HepG2 (cell line): Measurements from ENCODE around the gene IQCK. TPM values are rescaled to one million over a fixed set of nuclear protein-coding genes. Genes with fewer than 3 reads are reported as not detected.

Source experiments
- CENPT ChIP-seq: sonication (generic); formaldehyde crosslinking; IDR thresholded peaks from 2 replicates; pipeline ENCODE4 v1.8.0; 2022; ENCODE audit warnings: low read depth, mild to moderate bottlenecking, moderate library complexity, missing genetic modification reagents
- FOXK1 ChIP-seq: sonication (generic); formaldehyde crosslinking; IDR thresholded peaks from 2 replicates; pipeline ENCODE4 v1.4.0; 2020; ENCODE audit warnings: low read depth, missing genetic modification reagents, borderline replicate concordance
- IKZF4 ChIP-seq: sonication (generic); formaldehyde crosslinking; IDR thresholded peaks from 2 replicates; pipeline ENCODE4 v1.5.1; 2020; ENCODE audit warnings: borderline replicate concordance, mild to moderate bottlenecking, low read depth, missing genetic modification reagents; ENCODE audit errors: not compliant biosample characterization
- JUN ChIP-seq: sonication (generic); formaldehyde crosslinking; IDR thresholded peaks from 2 replicates; pipeline ENCODE4 v1.4.0; 2020; ENCODE audit warnings: mild to moderate bottlenecking, missing genetic modification reagents
- MAFK ChIP-seq, 2 experiments: IDR thresholded peaks in 1 of 2; conservative IDR thresholded peaks in 1 of 2; 2 replicates each; pipeline ENCODE4 v1.6.1; 2011; ENCODE audit warnings: improper control_type of control experiment in 2 of 2, low read length in 2 of 2
- MAZ ChIP-seq, 2 experiments: sonication (generic) in 1 of 2; formaldehyde crosslinking in 1 of 2; IDR thresholded peaks; 2 replicates each; pipeline versions ENCODE4 v1.5.0 to v1.6.1; 2012 to 2020; ENCODE audit warnings: low read depth in 2 of 2, mild to moderate bottlenecking in 2 of 2, borderline replicate concordance in 1 of 2, improper control_type of control experiment in 1 of 2, low read length in 1 of 2, missing genetic modification reagents in 1 of 2, moderate library complexity in 1 of 2
- MED1 ChIP-seq: sonication (generic); formaldehyde crosslinking; IDR thresholded peaks from 2 replicates; pipeline ENCODE4 v1.4.0; 2020; ENCODE audit warnings: missing genetic modification reagents
- NFE2L1 ChIP-seq: sonication (generic); formaldehyde crosslinking; IDR thresholded peaks from 2 replicates; pipeline ENCODE4 v1.4.0; 2020; ENCODE audit warnings: missing genetic modification reagents, mild to moderate bottlenecking, borderline replicate concordance
- PAWR ChIP-seq: sonication (generic); formaldehyde crosslinking; IDR thresholded peaks from 2 replicates; pipeline ENCODE4 v1.4.0; 2020; ENCODE audit warnings: missing genetic modification reagents, mild to moderate bottlenecking, borderline replicate concordance
- SIX1 ChIP-seq: sonication (generic); formaldehyde crosslinking; IDR thresholded peaks from 2 replicates; pipeline ENCODE4 v1.4.0; 2020; ENCODE audit warnings: missing genetic modification reagents, borderline replicate concordance
- SKI ChIP-seq: fragments of 450-650 bp; IDR thresholded peaks from one replicate; pipeline ENCODE4 v1.6.1; 2018; ENCODE audit warnings: mild to moderate bottlenecking; ENCODE audit not compliant: partially characterized antibody
- SMARCE1 ChIP-seq: fragments of 450-650 bp; IDR thresholded peaks from 2 replicates; pipeline ENCODE4 v1.6.1; 2017; ENCODE audit warnings: borderline replicate concordance
- ZNF296 ChIP-seq: sonication (generic); formaldehyde crosslinking; conservative IDR thresholded peaks from 2 replicates; pipeline ENCODE4 v1.5.0; 2020; ENCODE audit warnings: mild to moderate bottlenecking, missing genetic modification reagents
- polyA plus RNA-seq, 8 experiments: library from polyadenylated mRNA; depleted of rRNA in 3 of 8; stranded (reverse) in 7 of 8; unstranded in 1 of 8; fragments of >200 nt; fragmentation: Illumina TruSeq in 4 of 8; extraction: Trizol in 4 of 8; gene quantifications; 2 replicates each; pipeline versions ENCODE4 v1.2.1 to v1.2.3, GENCODE V29; 2011 to 2016; ENCODE audit warnings: low read depth in 4 of 8, missing spikeins in 1 of 8, mixed read lengths in 1 of 8; ENCODE audit not compliant: insufficient read depth in 1 of 8
- total RNA-seq, 5 experiments: library from RNA; depleted of rRNA; stranded (reverse); fragments of >200 nt; fragmentation: Illumina TruSeq; extraction: Trizol; gene quantifications; 2 replicates each; pipeline ENCODE4 v1.2.3, GENCODE V29; 2016; ENCODE audit warnings: low read depth in 1 of 5
- TF ChIP-seq, protein P1 (sequence below): sonication (generic); formaldehyde crosslinking; IDR thresholded peaks from 2 replicates; pipeline ENCODE4 v1.8.0; 2022; ENCODE audit warnings: missing genetic modification reagents, mild to moderate bottlenecking, moderate library complexity, borderline replicate concordance
- TF ChIP-seq, protein P2 (sequence below): sonication (generic); formaldehyde crosslinking; IDR thresholded peaks from one replicate; pipeline ENCODE4 v1.5.1; 2020; ENCODE audit warnings: mild to moderate bottlenecking, missing genetic modification reagents; ENCODE audit errors: not compliant biosample characterization
- TF ChIP-seq, protein P3 (sequence below): sonication (generic); formaldehyde crosslinking; conservative IDR thresholded peaks from 2 replicates; pipeline ENCODE4 v1.4.0; 2020; ENCODE audit warnings: missing genetic modification reagents

The IQCK gene
- total and polyA plus RNA-seq, 2 of the 13 experiments (the other 11 are each of a cell fraction or from before 2014, with no cell fraction given), result 5.1 to 7.3 TPM

DNA sequence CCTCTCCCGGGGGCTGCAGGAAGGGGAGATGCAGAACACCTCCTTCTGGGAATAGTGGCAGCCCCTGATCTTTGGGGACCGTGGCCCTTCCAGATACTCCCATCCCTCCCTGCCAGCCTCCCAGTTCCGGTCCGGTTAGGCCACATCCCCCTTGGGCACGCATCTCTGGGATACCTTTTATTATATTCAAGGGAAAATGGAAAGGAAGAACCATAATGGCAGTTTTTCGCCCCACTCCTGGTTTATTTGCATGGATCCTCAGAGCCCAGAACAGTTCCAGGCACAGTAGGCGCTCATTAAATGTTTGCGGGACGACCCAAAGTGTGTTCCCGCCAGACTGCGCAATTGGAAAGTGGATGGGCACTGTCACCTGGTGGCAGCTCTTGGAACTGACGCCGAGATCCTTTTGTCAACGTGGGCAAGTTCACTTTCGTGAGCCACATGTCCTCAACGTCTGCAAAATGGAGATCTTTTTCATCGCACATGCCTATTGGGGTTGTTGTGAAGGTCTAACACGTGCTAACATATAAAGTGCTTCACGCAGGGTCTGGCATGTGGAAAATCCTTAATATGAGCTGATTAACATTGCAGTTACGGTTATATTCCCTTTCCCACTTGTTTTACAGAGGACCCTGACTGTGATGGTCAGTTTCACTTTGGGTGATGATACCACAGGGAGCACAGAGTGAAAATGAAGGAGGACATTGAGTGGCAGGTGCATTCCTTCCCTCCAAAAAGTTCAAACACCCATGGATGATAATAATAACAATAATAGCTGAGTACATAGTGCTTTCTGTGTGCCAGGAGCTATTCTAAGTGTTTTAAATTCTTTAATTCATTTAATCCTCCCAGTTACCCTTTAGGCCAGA, 168.2 kb downstream of the IQCK start (continued):
- TF ChIP-seq SMARCE1 (no peak), CENPT (CRISPR knock-in tag) (no peak), MAFK (conservative IDR thresholded peaks at IDR 0.05 in 1 of 2, IDR thresholded peaks at IDR 0.05 in 1 of 2; ENCODE audit: low read length in 2 of 2) (peak; percentile 27 to 56; a peak in 2 of 4 replicates), NFE2L1 (CRISPR knock-in tag) (no peak), JUN (CRISPR knock-in tag) (no peak), SIX1 (no peak), MAZ (IDR thresholded peaks at IDR 0.05; ENCODE audit: borderline replicate concordance, low read depth, low read length) (no peak), MAZ (CRISPR knock-in tag; IDR thresholded peaks at IDR 0.05; ENCODE audit: low read depth) (no peak), ZNF296 (CRISPR knock-in tag) (no peak), SKI (peak; percentile 42), FOXK1 (CRISPR knock-in tag) (peak; percentile 34; the same call in 1 of the 2 replicates), MED1 (CRISPR knock-in tag) (no peak), PAWR (CRISPR knock-in tag) (no peak), IKZF4 (no peak)
- TF ChIP-seq, protein P1, sequence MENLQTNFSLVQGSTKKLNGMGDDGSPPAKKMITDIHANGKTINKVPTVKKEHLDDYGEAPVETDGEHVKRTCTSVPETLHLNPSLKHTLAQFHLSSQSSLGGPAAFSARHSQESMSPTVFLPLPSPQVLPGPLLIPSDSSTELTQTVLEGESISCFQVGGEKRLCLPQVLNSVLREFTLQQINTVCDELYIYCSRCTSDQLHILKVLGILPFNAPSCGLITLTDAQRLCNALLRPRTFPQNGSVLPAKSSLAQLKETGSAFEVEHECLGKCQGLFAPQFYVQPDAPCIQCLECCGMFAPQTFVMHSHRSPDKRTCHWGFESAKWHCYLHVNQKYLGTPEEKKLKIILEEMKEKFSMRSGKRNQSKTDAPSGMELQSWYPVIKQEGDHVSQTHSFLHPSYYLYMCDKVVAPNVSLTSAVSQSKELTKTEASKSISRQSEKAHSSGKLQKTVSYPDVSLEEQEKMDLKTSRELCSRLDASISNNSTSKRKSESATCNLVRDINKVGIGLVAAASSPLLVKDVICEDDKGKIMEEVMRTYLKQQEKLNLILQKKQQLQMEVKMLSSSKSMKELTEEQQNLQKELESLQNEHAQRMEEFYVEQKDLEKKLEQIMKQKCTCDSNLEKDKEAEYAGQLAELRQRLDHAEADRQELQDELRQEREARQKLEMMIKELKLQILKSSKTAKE (CRISPR knock-in tag), result no peak
- TF ChIP-seq, protein P2, sequence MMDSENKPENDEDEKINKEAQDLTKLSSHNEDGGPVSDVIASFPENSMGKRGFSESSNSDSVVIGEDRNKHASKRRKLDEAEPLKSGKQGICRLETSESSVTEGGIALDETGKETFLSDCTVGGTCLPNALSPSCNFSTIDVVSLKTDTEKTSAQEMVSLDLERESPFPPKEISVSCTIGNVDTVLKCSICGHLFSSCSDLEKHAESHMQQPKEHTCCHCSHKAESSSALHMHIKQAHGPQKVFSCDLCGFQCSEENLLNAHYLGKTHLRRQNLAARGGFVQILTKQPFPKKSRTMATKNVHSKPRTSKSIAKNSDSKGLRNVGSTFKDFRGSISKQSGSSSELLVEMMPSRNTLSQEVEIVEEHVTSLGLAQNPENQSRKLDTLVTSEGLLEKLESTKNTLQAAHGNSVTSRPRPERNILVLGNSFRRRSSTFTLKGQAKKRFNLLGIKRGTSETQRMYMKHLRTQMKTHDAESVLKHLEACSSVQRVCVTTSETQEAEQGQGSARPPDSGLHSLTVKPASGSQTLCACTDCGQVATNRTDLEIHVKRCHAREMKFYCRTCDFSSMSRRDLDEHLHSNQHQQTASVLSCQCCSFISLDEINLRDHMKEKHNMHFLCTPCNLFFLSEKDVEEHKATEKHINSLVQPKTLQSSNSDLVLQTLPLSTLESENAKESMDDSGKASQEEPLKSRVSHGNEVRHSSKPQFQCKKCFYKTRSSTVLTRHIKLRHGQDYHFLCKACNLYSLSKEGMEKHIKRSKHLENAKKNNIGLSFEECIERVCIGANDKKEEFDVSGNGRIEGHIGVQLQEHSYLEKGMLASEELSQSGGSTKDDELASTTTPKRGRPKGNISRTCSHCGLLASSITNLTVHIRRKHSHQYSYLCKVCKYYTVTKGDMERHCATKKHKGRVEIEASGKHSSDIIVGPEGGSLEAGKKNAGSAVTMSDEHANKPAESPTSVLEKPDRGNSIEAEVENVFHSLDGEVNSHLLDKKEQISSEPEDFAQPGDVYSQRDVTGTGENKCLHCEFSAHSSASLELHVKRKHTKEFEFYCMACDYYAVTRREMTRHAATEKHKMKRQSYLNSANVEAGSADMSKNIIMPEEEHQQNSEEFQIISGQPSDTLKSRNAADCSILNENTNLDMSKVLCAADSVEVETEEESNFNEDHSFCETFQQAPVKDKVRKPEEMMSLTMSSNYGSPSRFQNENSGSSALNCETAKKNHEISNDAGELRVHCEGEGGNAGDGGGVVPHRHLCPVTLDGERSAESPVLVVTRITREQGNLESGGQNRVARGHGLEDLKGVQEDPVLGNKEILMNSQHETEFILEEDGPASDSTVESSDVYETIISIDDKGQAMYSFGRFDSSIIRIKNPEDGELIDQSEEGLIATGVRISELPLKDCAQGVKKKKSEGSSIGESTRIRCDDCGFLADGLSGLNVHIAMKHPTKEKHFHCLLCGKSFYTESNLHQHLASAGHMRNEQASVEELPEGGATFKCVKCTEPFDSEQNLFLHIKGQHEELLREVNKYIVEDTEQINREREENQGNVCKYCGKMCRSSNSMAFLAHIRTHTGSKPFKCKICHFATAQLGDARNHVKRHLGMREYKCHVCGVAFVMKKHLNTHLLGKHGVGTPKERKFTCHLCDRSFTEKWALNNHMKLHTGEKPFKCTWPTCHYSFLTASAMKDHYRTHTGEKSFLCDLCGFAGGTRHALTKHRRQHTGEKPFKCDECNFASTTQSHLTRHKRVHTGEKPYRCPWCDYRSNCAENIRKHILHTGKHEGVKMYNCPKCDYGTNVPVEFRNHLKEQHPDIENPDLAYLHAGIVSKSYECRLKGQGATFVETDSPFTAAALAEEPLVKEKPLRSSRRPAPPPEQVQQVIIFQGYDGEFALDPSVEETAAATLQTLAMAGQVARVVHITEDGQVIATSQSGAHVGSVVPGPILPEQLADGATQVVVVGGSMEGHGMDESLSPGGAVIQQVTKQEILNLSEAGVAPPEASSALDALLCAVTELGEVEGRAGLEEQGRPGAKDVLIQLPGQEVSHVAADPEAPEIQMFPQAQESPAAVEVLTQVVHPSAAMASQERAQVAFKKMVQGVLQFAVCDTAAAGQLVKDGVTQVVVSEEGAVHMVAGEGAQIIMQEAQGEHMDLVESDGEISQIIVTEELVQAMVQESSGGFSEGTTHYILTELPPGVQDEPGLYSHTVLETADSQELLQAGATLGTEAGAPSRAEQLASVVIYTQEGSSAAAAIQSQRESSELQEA (CRISPR knock-in tag), result no peak
- TF ChIP-seq, protein P3, sequence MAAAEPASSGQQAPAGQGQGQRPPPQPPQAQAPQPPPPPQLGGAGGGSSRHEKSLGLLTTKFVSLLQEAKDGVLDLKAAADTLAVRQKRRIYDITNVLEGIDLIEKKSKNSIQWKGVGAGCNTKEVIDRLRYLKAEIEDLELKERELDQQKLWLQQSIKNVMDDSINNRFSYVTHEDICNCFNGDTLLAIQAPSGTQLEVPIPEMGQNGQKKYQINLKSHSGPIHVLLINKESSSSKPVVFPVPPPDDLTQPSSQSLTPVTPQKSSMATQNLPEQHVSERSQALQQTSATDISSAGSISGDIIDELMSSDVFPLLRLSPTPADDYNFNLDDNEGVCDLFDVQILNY (CRISPR knock-in tag), result peak; percentile 83
